ENCODE data around the gene SLC26A6.

The SLC26A6 gene

DNA sequence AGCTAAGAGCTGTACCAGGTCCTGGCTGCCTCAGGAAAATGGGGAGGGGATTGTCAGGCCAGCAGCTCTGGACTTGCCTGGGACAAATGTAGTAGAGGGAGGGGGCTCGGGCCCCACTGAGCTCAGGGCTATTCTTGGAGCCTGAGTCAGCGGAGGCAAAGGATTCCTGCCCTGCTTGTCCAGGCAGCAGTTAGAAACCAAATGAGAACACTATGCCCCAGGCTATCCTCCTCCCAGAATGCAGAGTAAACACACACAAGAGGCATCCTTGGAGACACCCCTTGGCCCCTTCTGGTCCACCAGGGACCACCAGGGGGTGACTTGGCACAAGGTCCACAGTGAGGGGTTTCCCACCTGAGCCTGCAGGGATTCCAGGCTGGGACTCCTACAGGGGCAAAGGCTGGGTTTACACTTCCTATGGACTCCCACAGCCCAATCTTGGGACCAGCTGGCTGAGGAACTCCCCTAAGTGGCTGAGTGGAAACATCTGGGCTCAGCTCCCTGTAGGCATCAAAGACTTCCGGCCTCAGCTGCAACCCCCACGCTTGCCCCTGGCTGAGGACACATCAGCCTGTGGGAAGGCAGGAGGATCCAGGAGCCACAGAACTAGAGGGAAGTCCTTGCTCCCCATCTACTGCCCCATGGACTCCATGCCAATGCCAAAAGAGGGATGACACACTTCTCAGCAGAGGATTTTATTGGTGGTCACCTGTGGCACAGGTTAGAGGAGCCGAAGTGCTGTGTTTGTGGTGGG is 36.8 kb downstream of the SLC26A6 start:
- DNase-seq, result no peak

GRCh38 chr3:48597408-48597800 is 37.9 kb downstream of the SLC26A6 start:
- no peak for DNase-seq

DNA sequence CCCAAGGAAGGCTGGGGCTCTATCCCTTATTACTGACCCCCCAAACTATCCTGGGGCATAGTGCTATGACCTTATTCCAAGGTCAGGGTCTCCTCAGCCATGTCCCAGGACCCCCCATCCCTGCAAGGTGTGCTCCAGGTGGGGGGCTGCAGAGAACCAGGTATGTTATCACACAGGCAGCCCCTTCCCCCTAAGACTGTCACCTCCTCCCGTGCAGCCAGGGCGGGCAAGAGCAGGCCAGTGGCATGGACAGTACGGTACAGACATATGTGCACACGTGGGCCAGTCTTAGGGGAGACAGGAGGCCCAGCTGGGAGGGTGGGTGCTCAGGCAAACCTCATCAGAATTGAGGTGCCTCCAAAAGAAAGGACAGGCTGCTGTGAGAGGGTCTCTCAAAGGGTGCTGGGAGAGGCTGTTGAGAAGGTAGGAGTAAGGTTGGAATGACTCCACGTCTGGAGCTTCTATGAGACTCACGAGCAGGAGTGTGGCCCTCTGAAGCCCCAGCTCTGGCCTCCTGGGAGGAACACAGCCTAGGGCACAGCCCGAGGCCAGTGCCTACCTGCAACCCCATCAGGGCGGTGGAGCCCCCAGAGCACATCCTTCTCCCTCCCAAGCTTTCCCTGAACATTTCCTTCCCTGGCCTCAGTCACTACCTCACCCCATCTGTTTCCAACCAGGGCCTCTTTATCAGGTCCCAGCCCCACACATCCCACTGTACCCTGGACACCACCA is 38.4 kb downstream of the SLC26A6 start:
- no peak for DNase-seq

DNA sequence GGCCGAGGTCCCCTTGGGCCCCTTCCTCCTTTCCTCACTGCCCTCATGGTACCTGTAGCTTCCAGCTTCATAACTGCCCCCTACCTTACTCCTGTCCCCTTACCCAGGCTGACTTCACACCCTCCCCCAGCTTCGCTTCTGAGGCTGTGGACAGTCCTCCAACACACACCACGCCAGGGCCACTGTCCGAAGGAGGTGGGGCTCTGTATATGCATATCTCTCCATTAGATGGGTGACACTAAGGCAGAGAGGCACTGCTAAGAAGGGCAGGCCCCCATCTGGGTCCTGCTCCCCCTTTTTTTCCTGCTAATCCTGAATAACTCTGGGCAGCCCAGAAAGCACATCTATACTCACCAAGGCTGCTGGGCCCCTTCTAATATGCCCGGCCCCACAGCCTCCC is 39.1 kb downstream of the SLC26A6 start:
- DNase-seq, result no peak

DNA sequence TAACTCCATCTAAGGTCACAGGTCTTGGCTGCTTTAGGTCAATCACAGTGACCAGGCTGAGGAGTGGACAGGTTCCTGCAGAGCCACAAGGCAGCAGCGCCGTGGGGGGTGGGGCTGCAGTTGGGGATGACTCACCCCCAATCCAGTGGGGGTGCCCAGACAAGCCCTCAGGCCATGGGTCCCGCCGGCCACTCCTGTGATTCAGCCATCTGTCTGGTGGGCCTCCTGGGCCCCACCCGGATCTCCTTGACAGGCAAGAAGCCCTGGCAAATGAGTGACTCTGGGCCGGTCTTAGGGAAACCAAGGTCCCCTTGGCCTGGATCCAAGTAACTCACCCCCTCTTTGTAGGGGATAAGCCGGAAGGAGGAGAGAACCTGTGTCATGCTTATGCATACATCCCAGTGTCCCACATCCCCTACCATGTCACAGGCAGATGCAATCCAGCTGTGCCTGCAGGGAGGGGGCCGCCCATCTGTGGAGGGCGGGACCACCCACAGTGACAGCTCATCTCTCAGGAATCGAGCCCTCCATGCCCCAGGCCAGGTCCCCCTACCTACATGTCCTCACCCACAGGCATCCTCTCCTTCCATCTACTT is 39.6 kb downstream of the SLC26A6 start:
- no peak for DNase-seq

DNA sequence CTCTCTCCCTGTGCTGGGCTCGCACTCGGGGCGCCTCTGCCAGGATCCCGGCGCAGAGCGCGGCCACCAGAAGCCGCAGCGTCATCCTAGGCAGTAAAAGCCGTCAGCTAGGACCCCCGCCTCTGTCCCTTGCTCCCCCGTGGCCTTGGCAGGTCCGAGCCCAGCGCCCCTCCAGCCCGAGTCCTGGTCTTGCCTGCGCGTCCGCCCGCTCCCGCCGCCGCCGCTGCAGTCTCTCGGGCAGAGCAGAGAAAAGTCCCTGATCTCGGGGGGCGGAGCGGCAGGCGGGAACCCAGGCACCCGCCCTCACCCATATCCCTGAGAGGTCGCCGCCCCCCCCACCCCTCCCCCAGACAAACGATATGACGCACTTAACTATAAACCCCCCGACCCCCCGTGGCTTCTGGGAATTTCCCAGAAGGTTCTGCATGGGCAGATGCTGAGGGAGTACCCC is 40.2 kb downstream of the SLC26A6 start, which contains the start of gene COL7A1:
Gene COL7A1 (minus strand): TSS at position 255 of the 451 bp plus-strand sequence. CDS start 170 bp downstream, at position 85.
- no peak for DNase-seq

- DNase-seq, result no peak
These were observed 40.7 kb downstream of the SLC26A6 start for GRCh38 chr3:48594417-48595049.

DNA sequence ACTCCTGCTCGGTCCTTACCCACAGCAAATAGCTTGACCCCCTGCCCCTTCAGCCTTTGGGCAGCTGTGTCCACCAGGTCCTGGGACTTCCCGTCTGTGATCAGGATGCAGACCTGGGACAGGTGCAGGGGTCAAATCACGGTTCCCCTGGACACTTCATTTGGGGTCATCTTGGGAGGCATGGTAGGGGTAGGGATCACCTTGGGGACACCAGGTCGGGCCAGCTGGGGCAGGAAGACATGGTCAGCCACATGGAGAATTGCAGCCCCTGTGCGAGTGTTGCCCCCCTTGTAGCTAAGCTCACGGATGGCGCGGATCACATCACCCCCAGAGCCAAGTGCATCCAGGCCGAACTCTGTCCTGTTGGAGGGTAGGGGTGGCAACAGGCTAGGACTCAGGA is 41.9 kb downstream of the SLC26A6 start:
- DNase-seq, result no peak

- no peak for DNase-seq
These were observed 42.7 kb downstream of the SLC26A6 start for GRCh38 chr3:48592519-48593087.

- no peak for DNase-seq
These were observed 43.3 kb downstream of the SLC26A6 start for GRCh38 chr3:48591886-48592518.

DNA sequence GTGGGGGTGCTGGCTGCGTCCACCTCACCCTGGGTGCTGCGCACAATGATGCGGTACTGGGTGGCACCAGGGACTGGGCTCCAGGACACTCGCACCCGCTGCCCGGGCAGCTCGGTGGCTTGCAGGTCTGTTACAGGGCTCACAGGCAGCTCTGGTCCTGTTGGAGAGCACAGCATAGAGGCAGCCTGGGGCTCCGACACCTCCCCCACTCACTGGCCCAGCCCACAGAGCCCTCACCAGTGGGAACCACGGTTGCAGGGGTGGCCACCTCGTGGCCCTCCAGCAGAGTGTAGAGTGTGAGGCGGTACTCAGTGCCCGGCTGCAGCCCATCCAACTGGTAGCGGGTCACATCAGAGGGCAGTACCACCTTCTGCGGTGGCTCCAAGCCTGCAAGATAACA is 43.8 kb downstream of the SLC26A6 start:
- no peak for DNase-seq

DNA sequence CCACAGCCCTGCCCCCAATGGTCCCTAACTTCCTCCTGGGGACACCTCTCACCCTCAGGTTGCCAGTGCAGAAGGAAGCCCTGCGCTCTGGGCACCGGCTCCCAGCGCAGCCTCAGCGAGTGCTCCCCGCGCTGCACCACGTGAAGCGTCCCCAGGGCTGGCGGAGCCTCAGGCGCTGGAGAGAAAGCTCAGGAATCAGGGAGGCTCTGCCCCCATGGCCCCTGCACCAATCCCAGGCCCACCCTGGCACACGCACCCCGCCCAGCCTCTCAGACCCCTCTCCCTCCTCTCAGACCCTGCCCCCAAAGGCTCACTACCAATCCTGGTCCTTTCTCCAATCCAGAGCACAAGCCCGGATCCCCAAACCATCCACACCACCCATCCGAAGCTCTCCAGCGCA is 47.0 kb downstream of the SLC26A6 start:
- DNase-seq, result no peak

DNA sequence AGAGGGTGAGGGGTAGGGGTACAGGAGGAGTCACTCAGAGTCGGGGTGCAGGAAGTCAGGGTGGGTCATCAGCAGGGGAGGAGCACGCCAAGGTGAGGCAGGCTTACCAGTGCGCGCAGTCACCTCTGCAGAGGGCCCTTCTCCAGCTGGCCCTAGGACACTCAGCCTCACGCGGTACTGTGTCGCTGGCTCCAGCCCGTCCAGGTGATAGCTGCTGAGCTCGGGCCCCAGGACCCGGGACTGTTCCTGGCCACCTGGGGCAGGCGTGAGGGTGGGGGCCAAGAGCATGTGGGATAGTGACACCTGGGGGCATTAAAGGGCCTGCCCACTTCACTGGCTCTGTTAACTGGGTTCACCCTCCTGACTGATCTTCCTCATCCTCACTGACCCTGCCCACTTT is 47.6 kb downstream of the SLC26A6 start:
- DNase-seq, result no peak

- DNase-seq, result no peak
These were observed 49.9 kb downstream of the SLC26A6 start for GRCh38 chr3:48585411-48585810.

DNA sequence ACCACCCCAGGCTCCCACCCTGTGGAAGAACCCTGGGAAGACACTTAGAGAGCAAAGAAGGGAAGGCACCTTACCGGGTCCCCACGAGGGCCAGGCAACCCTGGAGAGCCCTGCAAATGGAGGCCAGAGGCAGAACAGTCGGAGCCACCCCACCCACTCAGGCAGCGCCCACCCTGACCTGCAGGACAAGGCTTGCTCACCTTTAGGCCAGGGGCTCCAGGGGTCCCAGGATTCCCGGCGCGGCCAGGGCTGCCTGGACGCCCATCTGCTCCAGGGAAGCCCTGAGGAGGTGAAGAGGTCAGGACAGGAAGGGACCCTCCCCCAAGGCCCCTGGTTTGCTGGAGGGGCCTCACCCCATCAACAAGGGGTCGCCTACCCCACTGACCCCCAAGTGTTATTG is 50.4 kb downstream of the SLC26A6 start:
- DNase-seq, result no peak

DNA sequence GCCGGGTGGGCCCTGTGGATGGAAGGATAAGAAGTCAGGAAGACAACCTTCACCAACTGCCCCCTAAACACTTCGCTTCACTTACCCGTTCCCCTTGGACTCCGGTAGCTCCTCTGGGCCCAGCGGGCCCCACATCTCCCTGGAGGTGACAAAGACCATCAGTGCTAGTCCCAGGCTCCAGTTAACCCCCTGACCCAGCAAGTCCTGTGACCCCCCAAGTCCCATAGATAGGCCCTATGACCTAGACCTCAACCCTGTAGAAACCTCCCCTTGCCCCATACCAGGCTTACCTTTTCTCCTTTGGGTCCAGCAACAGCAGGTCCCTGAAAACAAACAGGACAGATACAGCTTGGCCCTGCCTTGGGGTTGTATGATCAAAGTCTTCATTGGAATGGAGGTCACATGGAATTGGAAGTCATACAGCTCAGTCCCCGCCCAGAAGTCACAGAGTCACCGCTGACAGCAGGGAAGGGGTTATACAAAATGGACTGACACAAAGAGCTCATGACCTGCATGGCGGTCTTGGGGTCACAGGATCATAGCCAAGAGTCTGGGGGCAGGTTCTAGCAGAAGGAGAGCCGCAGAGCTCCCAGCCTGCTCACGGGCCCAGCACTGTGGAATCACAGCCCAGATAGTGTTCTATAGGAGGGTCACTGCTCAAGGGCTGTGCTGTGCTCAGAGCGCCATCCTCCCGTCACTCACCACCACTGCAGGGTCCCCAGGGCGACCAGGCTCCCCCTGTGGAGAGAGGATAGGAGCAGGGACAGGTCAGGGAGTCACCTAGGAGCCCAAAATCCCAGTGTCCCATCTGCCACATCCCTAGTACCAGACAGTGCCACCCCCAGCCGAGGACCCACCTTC is 53.4 kb downstream of the SLC26A6 start:
- no peak for DNase-seq

GRCh38 chr3:48576647-48577046 is 58.6 kb downstream of the SLC26A6 start:
- DNase-seq, result no peak

Data from activated naive CD4-positive, alpha-beta T cell treated with Interleukin-2 at 50 U/mL for 16 hours (primary cell).